ENCODE data around the gene RPLP1. TPM values are rescaled to one million over a fixed set of nuclear protein-coding genes. Genes with fewer than 3 reads are reported as not detected.

RPLP1 gene
- total and polyA plus RNA-seq, 2 of the 8 experiments (the other 6 are each of a cell fraction or from before 2014, with no cell fraction given), result 2,089 to 4,387 TPM

- no peaks in the 10 kb centered on the region for H3K27me3 ChIP-seq (replicated peaks in 1 of 4; ENCODE audit: control insufficient read depth in 3 of 4, extremely low read depth in 1 of 4, insufficient read depth in 3 of 4, low read length in 3 of 4)
- peak overlapping the region; percentile 41 for H2BK5ac ChIP-seq (ENCODE audit: low read depth, low read length)
- peaks cover 13 to 54% (median 38%) of the 10 kb centered on the region in 4 experiments for H3K36me3 ChIP-seq (ENCODE audit: control insufficient read depth in 2 of 4, insufficient read depth in 4 of 4, low read length in 3 of 4)
- no peak overlapping the region for H3K56ac ChIP-seq (replicated peaks; ENCODE audit: insufficient read length, low read depth, low read length)
- no peak overlapping the region for H2BK12ac ChIP-seq (ENCODE audit: low read depth, low read length)
- no peak overlapping the region for H2AK5ac ChIP-seq (ENCODE audit: low read depth, low read length)
- no peaks in the 10 kb centered on the region for H3K9me3 ChIP-seq (ENCODE audit: insufficient read depth in 2 of 2, low read depth in 1 of 2, low read length in 1 of 2)
- H4K8ac ChIP-seq (ENCODE audit: extremely low read depth, insufficient read depth, low read length), result no peak overlapping the region; the same call in 1 of the 2 replicates
- peaks cover 7% of the 10 kb centered on the region; the same call in 1 of the 2 replicates for H3K23me2 ChIP-seq (ENCODE audit: low read depth, low read length)
- peaks cover 20 to 26% of the 10 kb centered on the region in 2 experiments for H4K20me1 ChIP-seq (replicated peaks in 1 of 2; ENCODE audit: control insufficient read depth in 1 of 2, insufficient read depth in 2 of 2, low read length in 2 of 2)
- no peak overlapping the region for H2BK120ac ChIP-seq (replicated peaks; ENCODE audit: low read depth, low read length)
- no peak for TF ChIP-seq RXRA (IDR thresholded peaks at IDR 0.05; ENCODE audit: insufficient read depth, low read depth, low read length)
- TF ChIP-seq KDM4A (IDR thresholded peaks at IDR 0.05; ENCODE audit: low read depth, low read length, severe bottlenecking), result peak; percentile 48
- TF ChIP-seq TAF1 (IDR thresholded peaks at IDR 0.05; ENCODE audit: low read depth, low read length), result no peak
- TF ChIP-seq RBBP5 (IDR thresholded peaks at IDR 0.05; ENCODE audit: borderline replicate concordance, low read depth, low read length), result peak; percentile 18; the same call in 1 of the 2 replicates
- no peak for TF ChIP-seq EZH2 (IDR thresholded peaks at IDR 0.05; ENCODE audit: low read depth, low read length, severe bottlenecking)
- TF ChIP-seq RNF2 (IDR thresholded peaks at IDR 0.05; ENCODE audit: borderline replicate concordance, low read depth, low read length, missing control alignments, poor library complexity, severe bottlenecking), result no peak
- WGBS, 2 experiments (ENCODE audit: extremely low coverage in 1 of 2, insufficient coverage in 1 of 2, insufficient read length in 1 of 2, insufficient replicate concordance in 2 of 2, low coverage in 1 of 2, low lambda C conversion rate in 2 of 2, missing lambda C conversion rate in 1 of 2), result 9% methylated on average over 32 of the region's 32 CpGs; no CpG with 5 or more reads in 1 of the 2 experiments
- peak overlapping the region; percentile 68 to 98 (median 92) for H3K4me3 ChIP-seq (ENCODE audit: extremely low read depth in 1 of 4, insufficient read depth in 2 of 4, low read depth in 3 of 4, low read length in 4 of 4)
- DNase-seq (ENCODE audit: low read depth in 1 of 2, low spot score in 2 of 2) (no peak), FAIRE-seq (no peak)
- H3K4me2 ChIP-seq (ENCODE audit: insufficient read depth in 1 of 2, low read depth in 2 of 2, low read length in 2 of 2), result peak overlapping the region; percentile 96 to 100
- peak overlapping the region; percentile 51 for H4K91ac ChIP-seq (replicated peaks; ENCODE audit: insufficient read length, low read length)
- POLR2A ChIA-PET (ENCODE audit: partially characterized antibody), result interaction anchor here (0.6 to 9.7 kb wide), 49 partner anchors 9 to 1076 kb away, joined by 3 to 207 read pairs (median 4); partner anchors contain the start of genes KIF23 and TLE3
- H3K4ac ChIP-seq (replicated peaks; ENCODE audit: insufficient read length, low read depth, low read length), result no peak overlapping the region
- CTCF ChIA-PET (ENCODE audit: partially characterized antibody), result interaction anchor here (0.8 to 3.0 kb wide), 5 partner anchors 10 to 20 kb away, joined by 3 to 14 read pairs (median 6); no protein-coding TSS in a partner anchor
- peaks cover 3% of the 10 kb centered on the region; the same call in 1 of the 2 replicates for H3K79me1 ChIP-seq (ENCODE audit: low read depth, low read length)
- peak overlapping the region; percentile 79; the same call in 1 of the 2 replicates for H3K18ac ChIP-seq (ENCODE audit: extremely low read depth, low read length)
- H2BK20ac ChIP-seq (ENCODE audit: low read length), result no peak overlapping the region
- peaks cover 0 to 7% (median 1%) of the 10 kb centered on the region in 4 experiments; a peak in 3 of 7 replicates for H3K4me1 ChIP-seq (replicated peaks in 1 of 4; ENCODE audit: control insufficient read depth in 3 of 4, insufficient read depth in 4 of 4, low read length in 3 of 4)
- peaks cover 14 to 32% of the 10 kb centered on the region in 2 experiments for H3K79me2 ChIP-seq (ENCODE audit: control insufficient read depth in 1 of 2, insufficient read depth in 2 of 2, low read length in 2 of 2)
- peak overlapping the region; percentile 79 for H4K5ac ChIP-seq (ENCODE audit: insufficient read length, low read depth, low read length)
- H3K23ac ChIP-seq (ENCODE audit: insufficient read length), result no peak overlapping the region
- no peak overlapping the region for H3K14ac ChIP-seq (ENCODE audit: insufficient read length)
- no peak overlapping the region for H2BK15ac ChIP-seq (ENCODE audit: low read length)
- peak overlapping the region; percentile 53; the same call in 1 of the 2 replicates for H3K27ac ChIP-seq (ENCODE audit: low read depth, low read length)
- peak overlapping the region; percentile 98 for H2AFZ ChIP-seq (ENCODE audit: low read length)
- H3K9ac ChIP-seq (replicated peaks in 1 of 4; ENCODE audit: extremely low read depth in 1 of 4, low read depth in 3 of 4, low read length in 3 of 4), result peak overlapping the region in 3 of 4 experiments; percentile 2 to 86 (median 82); a peak in 6 of 7 replicates
Observed at GRCh38 chr15:69451951-69452691, 497 bp upstream of the RPLP1 start.

Data from H1 (cell line).